Neural crest cell (in vitro differentiated cells): ENCODE results near the gene SPN. TPM values are rescaled to one million over a fixed set of nuclear protein-coding genes. Genes with fewer than 3 reads are reported as not detected.

ENCODE experiments used
- DNase-seq: peaks from one replicate; pipeline ENCODE4 v3.0.0; 2021; ENCODE audit warnings: low read depth, mixed read lengths, low spot score
- H3K27ac Mint-ChIP-seq: one replicate; pipeline ENCODE4 v1.8.0; 2021; ENCODE audit warnings: mild to moderate bottlenecking, mixed read lengths; ENCODE audit not compliant: unreplicated experiment
- H3K27me3 Mint-ChIP-seq: 2 replicates; pipeline ENCODE4 v1.8.0; 2021; ENCODE audit warnings: low read depth, mild to moderate bottlenecking, mixed read lengths
- H3K36me3 Mint-ChIP-seq: 2 replicates; pipeline ENCODE4 v1.8.0; 2021; ENCODE audit warnings: low read depth, mild to moderate bottlenecking, mixed read lengths
- H3K4me1 Mint-ChIP-seq: 2 replicates; pipeline ENCODE4 v1.8.0; 2021; ENCODE audit warnings: mixed read lengths
- H3K4me3 Mint-ChIP-seq: one replicate; pipeline ENCODE4 v1.8.0; 2021; ENCODE audit warnings: mild to moderate bottlenecking, mixed read lengths
- H3K9me3 Mint-ChIP-seq: 2 replicates; pipeline ENCODE4 v1.8.0; 2021; ENCODE audit warnings: mixed read lengths
- CTCF ChIP-seq: fragments of 200-600 bp; sonication (generic); conservative IDR thresholded peaks from 2 replicates; pipeline ENCODE4 v1.5.0; 2021; ENCODE audit warnings: antibody characterized with exemption, mild to moderate bottlenecking
- total RNA-seq: library from RNA; stranded (reverse); gene quantifications from 2 replicates; pipeline ENCODE4 v1.2.1, GENCODE V29; 2021

The SPN gene
- total RNA-seq, 1 donor from 2014 or later = 0.16 TPM

- Mint-ChIP-seq H3K4me3 (peak overlapping the region; percentile 29), H3K27ac (no peak overlapping the region), H3K27me3 (no peaks in the 10 kb centered on the region), H3K9me3 (no peaks in the 10 kb centered on the region), H3K36me3 (peaks cover 4% of the 10 kb centered on the region), H3K4me1 (peaks cover 27% of the 10 kb centered on the region)
- no peak for TF ChIP-seq CTCF
- DNase-seq = no peak
Observed at GRCh38 chr16:29676989-29677785, 14.1 kb downstream of the SPN start.

- no peak for TF ChIP-seq CTCF
- H3K4me1 Mint-ChIP-seq = peaks cover 27% of the 10 kb centered on the region
- H3K4me3 Mint-ChIP-seq = peak within 1 kb of the TSS; percentile 92
- H3K9me3 Mint-ChIP-seq = no peaks in the 10 kb centered on the region
- DNase-seq = peak; percentile 60
- H3K36me3 Mint-ChIP-seq = peaks cover 4% of the 10 kb centered on the region
- peak within 1 kb of the TSS; percentile 98 for H3K27ac Mint-ChIP-seq
- no peaks in the 10 kb centered on the region for H3K27me3 Mint-ChIP-seq
Observed at GRCh38 chr16:29678691-29679267, 15.7 kb downstream of the SPN start, which contains the start of gene QPRT. QPRT (plus strand) TSS chr16:29679180; CDS start chr16:29679198, 18 bp downstream.

- H3K27me3 Mint-ChIP-seq = no peaks in the 10 kb centered on the region
- peak overlapping the region; percentile 92 for H3K4me3 Mint-ChIP-seq
- H3K36me3 Mint-ChIP-seq = peaks cover 4% of the 10 kb centered on the region
- H3K9me3 Mint-ChIP-seq = no peaks in the 10 kb centered on the region
- no peak for DNase-seq
- peaks cover 22% of the 10 kb centered on the region for H3K4me1 Mint-ChIP-seq
- H3K27ac Mint-ChIP-seq = no peak overlapping the region
- TF ChIP-seq CTCF = no peak
Observed at GRCh38 chr16:29680180-29680598, 17.1 kb downstream of the SPN start.

DNA sequence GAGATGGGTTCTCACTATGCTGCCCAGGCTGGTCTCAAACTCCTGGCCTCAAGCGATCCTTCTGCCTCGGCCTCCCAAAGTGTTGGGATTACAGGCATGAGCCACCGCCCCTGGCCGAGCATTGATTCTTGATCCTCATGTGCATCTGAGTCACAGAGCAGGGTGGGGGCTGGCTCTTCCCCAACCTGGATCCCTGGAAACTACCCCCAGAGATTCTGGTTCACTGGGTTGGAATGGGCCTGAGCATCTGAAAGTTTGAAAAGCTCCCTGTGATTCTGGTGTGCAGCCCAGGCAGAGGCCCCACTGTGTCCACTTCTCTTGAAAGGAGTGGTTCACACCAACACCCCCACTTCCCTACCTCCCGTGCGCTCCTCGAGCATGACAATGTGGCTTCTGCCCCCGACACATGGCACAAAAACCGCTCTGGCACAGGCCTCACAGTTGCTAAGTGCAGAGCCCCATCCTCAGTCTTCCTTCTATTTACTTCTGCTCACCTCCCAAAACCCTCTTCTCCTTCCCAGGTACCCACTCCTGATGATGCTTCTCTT lies 20.6 kb downstream of the SPN start:
- Mint-ChIP-seq H3K4me3 (no peak overlapping the region), H3K27ac (peak overlapping the region; percentile 63), H3K36me3 (peaks cover 9% of the 10 kb centered on the region), H3K9me3 (no peaks in the 10 kb centered on the region), H3K27me3 (no peaks in the 10 kb centered on the region), H3K4me1 (peaks cover 34% of the 10 kb centered on the region)
- DNase-seq = no peak
- no peak for TF ChIP-seq CTCF

DNA sequence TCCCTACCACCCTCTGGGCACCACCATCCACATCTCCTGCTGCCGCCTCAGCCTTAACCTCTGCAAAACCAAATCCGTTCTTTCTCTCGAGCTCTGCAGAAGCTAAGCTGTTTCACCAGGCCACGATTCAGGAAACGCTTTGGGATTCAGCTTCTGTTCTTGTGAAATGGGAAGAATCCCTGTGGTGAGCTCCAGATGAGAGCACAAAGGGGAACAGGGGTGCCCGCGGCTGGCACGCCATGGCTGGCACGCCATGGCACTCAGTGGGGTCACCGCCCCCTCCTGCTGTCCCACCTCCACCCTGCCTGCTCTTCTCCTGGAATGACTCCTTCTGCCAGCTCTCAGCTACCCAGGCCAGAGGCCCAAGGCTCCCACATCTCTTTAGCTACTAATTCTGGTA lies 21.6 kb downstream of the SPN start:
- Mint-ChIP-seq H3K9me3 (no peaks in the 10 kb centered on the region), H3K27ac (no peak overlapping the region), H3K4me1 (peaks cover 25% of the 10 kb centered on the region), H3K4me3 (no peak overlapping the region), H3K36me3 (peaks cover 8% of the 10 kb centered on the region), H3K27me3 (no peaks in the 10 kb centered on the region)
- no peak for DNase-seq
- TF ChIP-seq CTCF = no peak
